Head of caudate nucleus (tissue), 42 donors: ENCODE data around the gene GPR18.
A peak's percentile ranks its signal among the peaks of the same experiment; 100 is the strongest.

ENCODE experiments used
- DNase-seq, 42 donors: peaks; one replicate each; pipeline versions ENCODE4 v3.0.0 to v3.0.0-alpha.2; 2020 to 2021; ENCODE audit warnings: mixed read lengths in 7 of 42
- intact Hi-C: fragments of 100-400 bp; cut with DNase I; formaldehyde crosslinking; loops from one replicate; pipeline ENCODE4 v1.15.0; 2022

GPR18 gene

GRCh38 chr13:99272481-99272880 is 14.3 kb upstream of the GPR18 start:
- DNase-seq = no peak
- intact Hi-C loops = no loop called here

DNA sequence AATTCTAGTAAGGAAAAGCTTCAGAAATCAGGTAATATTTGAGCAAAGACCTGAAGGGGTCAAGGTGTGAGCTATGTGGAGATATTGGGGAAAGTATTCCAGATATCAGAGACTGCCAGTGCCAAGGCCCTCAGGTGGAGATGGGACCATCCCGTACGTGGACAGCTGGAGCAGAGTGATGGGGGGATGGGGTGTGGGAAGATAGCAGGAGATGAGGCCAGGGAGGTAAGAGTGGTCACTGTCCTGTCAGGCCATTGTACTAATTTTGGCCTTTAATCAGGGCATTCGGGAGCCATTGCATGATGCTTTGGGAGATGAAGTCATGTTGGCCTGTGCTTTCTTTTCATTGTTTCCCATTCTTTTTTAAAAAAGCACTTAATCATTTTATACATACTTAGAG is 13.1 kb upstream of the GPR18 start:
- DNase-seq = no peak
- intact Hi-C loops = no loop called here

GRCh38 chr13:99270518-99270917 is 12.3 kb upstream of the GPR18 start:
- no peak for DNase-seq
- intact Hi-C loops = no loop called here

DNA sequence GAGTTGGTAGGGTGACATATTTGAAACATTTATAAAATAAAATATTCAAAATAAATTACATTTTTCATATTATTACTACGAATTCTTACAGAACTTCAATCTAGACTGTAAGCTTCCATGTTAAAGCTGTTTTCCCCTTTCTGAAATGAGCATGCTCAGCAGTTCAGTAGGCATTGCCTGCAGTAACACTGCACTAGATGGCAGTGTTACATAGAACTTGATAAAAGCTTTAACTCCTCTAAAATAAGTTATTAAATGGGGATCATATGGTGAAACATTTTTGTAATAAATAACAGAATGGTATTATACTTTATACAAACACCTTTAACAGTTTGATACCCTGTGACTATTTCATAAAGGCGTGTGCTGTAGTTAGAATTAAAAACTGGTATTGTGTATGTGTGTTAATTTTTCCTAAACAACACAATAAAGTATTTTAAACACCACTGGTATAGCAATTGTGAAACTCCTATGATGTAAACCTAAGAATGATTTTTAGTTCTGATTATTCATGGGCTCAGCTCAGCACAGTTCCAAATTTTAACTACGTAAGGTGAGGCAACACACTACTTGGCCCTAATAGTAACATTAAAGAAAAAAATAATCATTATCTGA is 11.6 kb upstream of the GPR18 start:
- peak in 12 of 42 donors; percentile 20 to 69 (median 36) for DNase-seq
- intact Hi-C loops = loop anchor here (5.0 kb wide), 2 partner anchors 92 to 168 kb away; no protein-coding TSS in a partner anchor

GRCh38 chr13:99268822-99269221 is 10.6 kb upstream of the GPR18 start:
- no peak for DNase-seq
- intact Hi-C loops = loop anchor here (5.0 kb wide), 2 partner anchors 92 to 168 kb away; no protein-coding TSS in a partner anchor

DNA sequence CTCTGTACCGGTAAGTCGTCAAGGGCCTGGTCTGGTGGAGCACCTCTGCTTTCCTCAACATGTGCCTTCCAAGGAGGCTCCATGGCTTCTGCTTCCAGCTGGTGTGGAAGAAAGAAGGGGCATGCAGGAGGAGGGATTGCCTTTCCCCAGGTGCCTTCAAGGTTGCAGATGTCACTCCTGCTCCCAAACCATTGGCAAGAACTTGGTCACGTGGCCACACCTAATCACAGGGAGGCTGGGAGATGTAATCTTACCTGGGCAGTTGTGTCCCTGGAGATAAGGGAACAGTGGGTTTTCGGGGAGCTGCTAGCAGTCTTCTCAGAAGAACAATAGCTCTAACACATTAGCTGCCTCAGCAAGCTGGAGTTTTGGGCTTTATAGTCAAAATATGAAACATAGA is 9.7 kb upstream of the GPR18 start:
- intact Hi-C loops = loop anchor here (5.0 kb wide), 2 partner anchors 91 to 169 kb away; no protein-coding TSS in a partner anchor
- no peak for DNase-seq

GRCh38 chr13:99266827-99267226 is 8.6 kb upstream of the GPR18 start:
- intact Hi-C loops = loop anchor here (5.0 kb wide), 2 partner anchors 90 to 170 kb away; no protein-coding TSS in a partner anchor
- no peak for DNase-seq

GRCh38 chr13:99265821-99266426 is 7.7 kb upstream of the GPR18 start:
- intact Hi-C loops = loop anchor here (5.0 kb wide), 2 partner anchors 89 to 171 kb away; no protein-coding TSS in a partner anchor

DNA sequence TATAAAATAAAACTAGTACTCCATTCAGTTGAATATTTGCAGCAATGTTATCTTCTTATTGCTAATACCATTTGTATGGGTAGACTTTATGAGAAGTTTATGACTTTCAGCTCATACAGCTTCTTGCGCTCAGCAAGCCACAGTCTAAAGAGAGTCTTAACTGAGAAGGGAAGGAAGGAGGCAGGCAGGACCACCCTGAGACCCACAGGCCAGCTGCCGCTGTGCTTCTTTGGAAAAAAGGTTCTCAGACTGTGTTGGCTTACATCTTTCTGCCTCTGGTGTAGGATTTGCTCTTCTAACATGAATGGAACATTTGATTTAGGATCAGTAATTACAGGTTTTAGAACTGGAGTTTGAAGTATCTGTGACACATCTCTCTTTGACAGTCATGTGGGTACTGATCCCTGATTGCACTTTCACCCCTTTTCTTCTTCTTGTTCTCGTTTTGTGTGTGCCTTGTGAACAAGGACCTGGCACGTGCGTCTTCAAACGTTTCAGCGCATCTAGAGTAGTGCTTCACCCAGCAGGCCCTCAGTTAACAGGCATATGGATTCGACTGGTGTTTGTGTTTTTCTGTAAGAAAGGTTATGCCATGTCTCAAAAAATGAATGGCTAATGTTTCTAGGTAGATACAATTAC is 7.1 kb upstream of the GPR18 start:
- intact Hi-C loops = loop anchor here (5.0 kb wide), 2 partner anchors 88 to 172 kb away; no protein-coding TSS in a partner anchor
- DNase-seq = no peak

More at GRCh38 chr13:99265821-99266426, 7.7 kb upstream of the GPR18 start:
- DNase-seq = peak in 7 of 42 donors; percentile 12 to 49 (median 25)

- no peak for DNase-seq
- intact Hi-C loops = no loop called here
These were observed 5.9 kb upstream of the GPR18 start for GRCh38 chr13:99264051-99264450.

GRCh38 chr13:99263126-99263785 is 5.1 kb upstream of the GPR18 start:
- intact Hi-C loops = no loop called here
- no peak for DNase-seq

DNA sequence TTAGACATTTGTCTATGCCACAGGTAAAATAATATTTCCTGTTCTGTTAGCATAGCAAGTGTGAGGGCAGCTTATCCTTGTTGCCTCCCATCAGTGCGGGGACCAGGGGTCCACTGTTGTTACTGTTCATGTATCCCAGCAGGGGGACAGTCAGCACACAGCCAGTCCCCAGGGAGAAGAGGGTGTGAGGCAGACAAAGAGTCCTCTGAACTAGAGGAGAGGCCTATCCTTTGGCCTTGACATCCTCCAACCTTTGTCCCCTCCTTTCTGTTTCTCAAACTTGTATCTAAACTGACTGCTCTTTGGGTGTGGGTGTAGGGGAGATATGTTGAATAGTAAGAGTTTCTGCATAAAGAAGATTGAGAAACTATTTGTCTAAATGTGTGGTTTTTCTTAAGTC is 2.9 kb upstream of the GPR18 start:
- intact Hi-C loops = no loop called here
- no peak for DNase-seq

GRCh38 chr13:99260216-99260615 is 2.0 kb upstream of the GPR18 start:
- intact Hi-C loops = no loop called here
- DNase-seq = no peak

DNA sequence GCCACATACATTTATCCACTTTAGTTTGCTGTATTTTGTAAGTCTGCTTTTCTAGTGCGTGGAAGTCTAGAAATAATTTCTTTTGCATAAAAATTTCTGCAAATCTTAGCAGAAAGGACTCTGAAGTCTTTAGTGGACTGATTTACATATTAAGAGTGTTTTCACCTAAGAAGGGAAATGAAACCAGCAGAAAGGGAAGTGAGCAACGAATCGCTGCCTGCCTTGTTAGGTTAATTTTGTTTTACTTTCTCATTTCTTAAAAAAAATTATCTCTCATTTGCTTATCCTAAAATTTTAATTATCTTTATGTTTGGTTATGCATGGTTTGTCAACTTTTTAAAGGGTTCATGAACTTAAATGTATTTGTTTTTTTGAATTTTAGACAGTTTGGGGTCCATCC is 767 bp upstream of the GPR18 start:
- intact Hi-C loops = no loop called here
- no peak for DNase-seq

DNA sequence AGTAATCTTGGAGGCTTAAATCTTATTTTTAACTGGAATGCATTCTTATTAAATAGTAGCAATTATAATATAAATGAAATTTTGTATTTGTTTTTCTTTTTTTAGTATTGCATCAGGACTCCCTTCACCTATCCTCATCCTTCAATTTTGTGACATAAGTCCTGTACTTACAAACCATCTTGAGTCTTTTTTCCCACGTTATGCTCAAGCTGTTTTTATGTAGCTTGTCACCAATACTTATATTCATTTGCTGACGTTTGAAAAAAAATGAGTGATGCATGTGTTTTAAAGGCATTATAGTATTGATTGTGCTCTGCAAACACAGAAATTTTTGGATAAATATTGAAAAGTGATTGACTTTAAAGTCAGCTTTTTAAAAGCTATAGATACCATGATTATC is 888 bp downstream of the GPR18 start:
- no peak for DNase-seq
- intact Hi-C loops = no loop called here

GRCh38 chr13:99256709-99257108 is 1.5 kb downstream of the GPR18 start:
- no peak for DNase-seq
- intact Hi-C loops = no loop called here

GRCh38 chr13:99256283-99256682 is 1.9 kb downstream of the GPR18 start:
- intact Hi-C loops = no loop called here
- no peak for DNase-seq

- DNase-seq = no peak
- intact Hi-C loops = no loop called here
These were observed 2.9 kb downstream of the GPR18 start for GRCh38 chr13:99255271-99255670.

GRCh38 chr13:99254830-99255229 is 3.3 kb downstream of the GPR18 start:
- DNase-seq = no peak
- intact Hi-C loops = no loop called here

DNA sequence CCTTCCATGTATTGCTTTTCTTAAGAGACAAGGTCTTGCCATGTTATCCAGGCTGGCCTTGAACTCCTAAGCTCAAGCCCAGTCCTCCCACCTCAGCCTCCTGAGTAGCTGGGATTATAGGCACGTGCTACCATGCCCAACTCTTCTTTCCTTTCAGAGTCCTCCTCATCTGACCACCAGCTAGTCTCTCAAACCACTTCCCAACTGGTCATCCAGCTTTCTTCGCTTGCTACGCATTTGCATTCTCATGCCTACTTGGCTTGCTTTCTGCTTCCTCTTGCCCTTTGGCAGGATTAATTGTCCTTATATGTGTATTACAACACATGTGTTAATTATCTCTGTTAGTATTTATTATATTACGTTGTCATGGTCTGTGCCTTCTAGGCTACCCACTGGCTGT is 6.3 kb downstream of the GPR18 start:
- no peak for DNase-seq
- intact Hi-C loops = no loop called here
